ENCODE data around the gene SRGAP3. TPM values are rescaled to one million over a fixed set of nuclear protein-coding genes. Genes with fewer than 3 reads are reported as not detected.

The SRGAP3 gene
- total RNA-seq, 1 donor from 2014 or later = 16.0 TPM

Other genes with a start within 250 kb of the SRGAP3 start
- gene THUMPD3, start 113.4 kb upstream of the SRGAP3 start, total RNA-seq = 51.4 and 75.0 TPM in 2 replicates
- gene SETD5, start 148.0 kb upstream of the SRGAP3 start, total RNA-seq = 33.0 and 99.5 TPM in 2 replicates